GM19328 (cell line): ENCODE measurements around the gene ALDH1L1.

ENCODE experiments used
- ATAC-seq: cut with Tn5 transposase; IDR thresholded peaks from one replicate; pipeline ENCODE4 v1.9.1; 2021; ENCODE audit warnings: mild to moderate bottlenecking, moderate library complexity; ENCODE audit not compliant: unreplicated experiment

ALDH1L1 gene

GRCh38 chr3:126135406-126136076 lies 44.8 kb downstream of the ALDH1L1 start:
- no peak for ATAC-seq

DNA sequence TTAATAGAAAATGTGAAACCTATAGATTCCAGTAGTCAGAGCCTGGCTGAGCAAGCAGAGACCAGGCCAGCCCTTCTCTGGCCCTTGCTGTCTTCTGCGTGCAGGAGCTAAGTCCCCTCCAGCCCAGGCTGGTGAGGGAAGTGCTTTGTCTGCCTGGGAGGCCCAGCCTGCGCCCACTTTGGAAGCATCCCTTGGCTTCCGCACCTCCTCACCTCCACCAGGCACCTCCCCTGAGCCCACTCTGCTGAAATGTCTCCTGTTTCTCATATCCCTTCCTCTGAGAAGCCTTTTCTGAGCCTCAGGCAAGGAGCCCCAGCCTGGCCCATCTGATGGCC lies 45.3 kb downstream of the ALDH1L1 start:
- ATAC-seq = no peak

- no peak for ATAC-seq
These were observed 46.0 kb downstream of the ALDH1L1 start for GRCh38 chr3:126134219-126134975.

GRCh38 chr3:126133606-126134005 lies 46.8 kb downstream of the ALDH1L1 start:
- no peak for ATAC-seq

- ATAC-seq = no peak
These were observed 47.5 kb downstream of the ALDH1L1 start for GRCh38 chr3:126132751-126133511.

GRCh38 chr3:126131881-126132750 lies 48.3 kb downstream of the ALDH1L1 start:
- ATAC-seq = no peak

- ATAC-seq = no peak
These were observed 49.2 kb downstream of the ALDH1L1 start for GRCh38 chr3:126130981-126131745.

- ATAC-seq = no peak
These were observed 50.1 kb downstream of the ALDH1L1 start for GRCh38 chr3:126130081-126130855.

- ATAC-seq = no peak
These were observed 50.9 kb downstream of the ALDH1L1 start for GRCh38 chr3:126129398-126129891.

DNA sequence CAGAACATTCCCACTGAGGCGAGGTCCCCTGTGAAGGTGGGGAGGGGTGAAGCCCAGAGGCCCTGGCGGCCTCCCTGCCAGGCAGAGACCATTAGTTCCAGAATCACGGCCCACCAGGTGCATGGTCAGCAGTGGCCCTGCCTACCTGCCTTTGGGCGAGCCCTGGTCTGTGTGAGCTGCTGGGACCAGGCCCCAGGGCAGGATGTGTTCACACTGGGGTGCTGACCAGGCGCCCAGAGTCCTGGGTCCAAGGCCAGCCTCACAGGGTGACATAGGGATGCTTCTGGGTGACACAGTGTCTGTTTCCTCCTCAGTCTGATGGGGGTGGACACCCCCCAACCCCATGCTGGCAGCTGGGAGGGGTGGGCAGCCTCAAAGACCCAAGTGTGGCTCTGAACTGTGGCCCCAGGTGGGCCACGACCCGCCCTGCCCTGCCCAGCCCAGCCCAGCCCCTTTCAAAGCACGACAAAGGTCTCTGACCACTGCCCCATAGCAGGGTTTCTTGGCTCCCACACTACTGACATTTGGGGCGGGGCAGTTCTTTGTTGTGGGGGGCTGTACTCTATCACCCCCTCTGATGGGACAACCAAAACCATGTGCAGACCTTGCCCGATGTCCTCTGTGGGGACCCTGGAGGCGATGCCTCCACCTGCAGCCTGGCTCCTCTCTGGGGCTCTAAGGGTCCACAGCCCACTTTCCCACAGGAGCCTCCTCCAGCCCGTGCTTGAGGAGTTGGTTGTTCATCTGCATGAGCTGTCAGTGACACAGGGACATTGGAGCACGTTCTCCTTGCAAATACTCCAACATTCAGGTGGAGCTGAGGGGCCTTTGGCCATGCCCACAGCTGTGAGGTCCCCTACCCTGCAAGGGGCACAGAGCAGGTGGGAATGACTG lies 51.6 kb downstream of the ALDH1L1 start:
- no peak for ATAC-seq

DNA sequence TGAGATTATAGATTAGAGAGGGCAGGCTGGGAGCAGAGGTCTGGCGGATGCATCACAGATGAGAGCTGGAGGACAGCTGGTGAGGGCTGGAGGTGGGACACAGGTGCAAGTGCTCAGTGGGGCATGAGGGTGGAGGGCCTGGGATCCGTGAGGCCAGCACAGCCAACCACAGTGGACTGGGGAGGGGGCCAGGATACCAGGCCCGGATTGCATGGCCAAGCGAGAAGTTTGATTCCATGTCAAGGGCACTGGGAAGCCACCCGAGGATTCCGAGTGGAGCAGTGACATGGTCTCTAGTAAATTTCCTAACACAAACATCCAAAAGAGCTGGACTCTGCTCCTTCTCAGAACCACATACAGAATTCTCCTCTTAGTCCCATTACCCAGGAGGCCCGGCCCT lies 52.5 kb downstream of the ALDH1L1 start:
- no peak for ATAC-seq

DNA sequence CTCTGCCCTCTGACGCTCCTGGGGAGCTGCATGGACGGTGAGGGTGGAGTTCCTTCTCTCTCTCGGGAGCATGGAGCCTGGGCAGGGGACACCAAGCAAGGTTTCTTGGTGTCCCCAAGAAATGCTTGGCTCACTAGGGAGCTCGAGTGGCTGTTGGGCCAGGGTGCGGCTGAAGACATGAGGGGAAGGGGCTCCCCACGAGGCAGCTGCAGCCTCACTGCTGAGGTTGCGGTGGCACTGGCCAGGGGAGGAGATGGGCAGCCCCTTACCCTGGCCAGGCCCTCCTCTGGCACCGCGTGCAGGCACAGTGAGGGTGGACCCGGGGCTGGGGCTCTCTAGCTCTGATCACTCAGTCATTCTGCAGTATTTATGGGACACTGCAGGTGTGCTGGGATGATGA lies 52.9 kb downstream of the ALDH1L1 start:
- no peak for ATAC-seq

DNA sequence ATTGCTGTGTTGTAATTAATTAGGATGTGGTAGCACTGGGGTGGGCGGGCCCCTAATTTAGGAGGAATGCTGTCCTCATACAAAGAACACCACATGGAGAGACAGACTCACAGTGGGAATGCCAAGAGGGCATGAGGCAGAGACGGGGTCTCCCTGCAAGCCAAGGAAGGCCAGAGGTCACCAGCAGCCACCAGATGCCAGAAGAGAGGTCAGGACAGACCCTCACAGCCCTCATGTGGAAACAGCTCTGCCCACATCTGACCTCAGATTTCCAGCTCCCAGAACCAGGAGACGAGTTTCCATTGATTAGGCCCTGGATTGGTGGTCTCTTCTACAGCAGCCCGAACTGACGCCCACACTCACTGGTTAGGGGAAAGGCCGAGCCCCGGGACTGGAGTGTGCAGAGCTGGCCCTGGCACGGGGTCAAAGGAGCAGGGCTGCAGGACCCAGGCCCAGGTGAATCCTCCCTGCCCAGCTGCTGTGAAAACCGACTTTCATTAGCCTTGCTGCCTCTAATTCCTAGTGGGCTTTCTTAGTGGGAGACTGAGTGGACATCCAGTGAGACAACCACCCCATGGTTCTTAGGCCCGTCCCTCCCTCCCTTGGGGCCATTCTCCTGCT lies 53.5 kb downstream of the ALDH1L1 start:
- ATAC-seq = no peak

DNA sequence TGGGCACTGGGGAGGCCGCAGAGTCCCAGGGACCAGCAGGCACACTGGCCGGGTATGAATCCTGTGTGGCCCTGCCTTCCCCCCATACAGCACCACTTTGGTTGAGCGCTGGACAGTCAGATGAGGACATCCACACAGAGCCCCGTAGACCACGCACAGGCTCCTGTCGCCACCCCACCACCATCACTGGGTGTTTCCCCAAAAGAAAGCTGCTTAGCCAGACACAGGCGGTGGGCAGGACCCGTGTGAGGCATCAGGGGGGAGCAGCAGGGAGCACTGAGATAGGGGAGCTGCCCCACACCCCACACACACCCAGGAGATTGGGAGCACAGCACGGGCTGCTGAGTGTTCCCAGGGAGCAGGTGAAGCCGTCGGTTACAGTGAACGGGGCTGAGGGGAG lies 54.1 kb downstream of the ALDH1L1 start:
- no peak for ATAC-seq

DNA sequence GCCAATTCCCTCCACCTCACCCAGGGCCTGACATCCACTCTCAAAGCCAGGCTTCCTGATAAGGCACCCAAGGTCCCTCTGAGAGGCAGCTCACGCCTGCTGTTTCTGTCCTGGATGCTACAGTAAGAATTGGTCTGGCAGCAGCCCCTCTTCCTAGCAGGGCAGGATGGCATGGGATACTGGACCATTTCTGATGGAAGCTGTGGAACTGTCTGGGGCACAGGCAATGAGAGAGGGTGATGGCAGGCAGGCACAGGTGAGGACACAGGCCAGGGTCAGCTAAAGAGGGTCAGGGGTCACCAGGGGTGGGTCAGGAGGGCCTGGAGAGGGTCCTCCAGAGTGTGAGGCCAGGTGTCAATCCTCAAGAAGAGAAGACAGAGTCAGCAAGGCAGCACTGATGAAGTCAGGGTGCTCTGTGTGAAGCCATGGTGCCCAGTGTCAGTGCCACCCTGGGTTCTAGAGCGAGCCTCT lies 54.6 kb downstream of the ALDH1L1 start:
- ATAC-seq = no peak

DNA sequence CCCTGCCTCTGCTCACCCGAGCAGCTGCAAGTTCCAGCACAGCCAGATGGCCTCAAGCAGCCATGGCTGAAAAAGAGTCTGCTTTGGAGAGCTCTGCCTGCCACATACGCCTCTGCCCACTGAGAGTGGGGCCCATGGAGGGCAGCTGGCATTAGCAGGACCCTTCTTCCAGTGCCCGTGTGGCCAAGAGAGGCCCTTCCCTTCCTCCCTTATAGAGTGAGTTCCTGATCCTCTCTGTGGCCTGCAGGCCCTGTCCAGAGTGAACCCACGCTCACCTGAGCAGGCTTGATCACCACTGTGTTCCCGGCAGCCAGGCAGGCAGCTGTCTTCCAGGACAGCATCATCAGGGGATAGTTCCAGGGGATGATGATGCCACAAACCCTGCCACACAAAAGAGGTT lies 55.0 kb downstream of the ALDH1L1 start:
- ATAC-seq = no peak

- ATAC-seq = no peak
These were observed 55.5 kb downstream of the ALDH1L1 start for GRCh38 chr3:126124896-126125295.
